ENCODE measurements around the gene C1QTNF5.

DNA sequence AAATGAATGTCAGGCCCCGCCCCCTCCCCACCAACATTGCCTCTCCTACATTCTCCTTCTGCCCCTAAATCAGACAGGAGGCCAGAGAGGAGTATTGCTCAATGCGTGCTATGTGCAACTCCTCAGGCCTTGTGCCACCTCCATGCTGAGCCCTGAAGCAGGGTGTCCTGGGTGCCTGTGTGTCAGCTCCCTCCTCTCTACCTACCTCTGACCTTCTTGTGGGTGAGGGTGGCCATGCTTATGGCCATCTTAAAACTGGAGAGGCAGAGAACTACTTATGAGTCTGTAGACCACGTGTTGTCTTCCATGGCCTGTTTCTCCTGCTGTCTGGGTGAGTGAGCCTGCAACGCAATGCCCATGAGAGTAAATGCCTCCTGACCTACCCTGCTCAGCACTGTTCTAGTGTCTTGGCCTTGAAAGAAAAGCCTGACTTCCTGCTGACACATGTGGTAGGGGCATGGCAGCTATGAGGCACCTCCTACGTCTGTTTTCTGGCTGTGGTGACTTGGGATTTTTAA, 34.3 kb downstream of the C1QTNF5 start:
- TF ChIP-seq EZH2 (IDR thresholded peaks at IDR 0.05; ENCODE audit: insufficient read depth, poor library complexity, severe bottlenecking) (no peak), EZH2phosphoT487 (IDR thresholded peaks at IDR 0.05; ENCODE audit: insufficient read depth, low read depth) (no peak)

Measured in GM23248 (cell line).